SK-N-SH (cell line): ENCODE data around the gene CFAP91. TPM values are rescaled to one million over a fixed set of nuclear protein-coding genes. Genes with fewer than 3 reads are reported as not detected.

Source experiments
- CTCF ChIA-PET: fragments of 300-600, 350-600 bp; formaldehyde crosslinking; extraction: SDS; loops from one replicate; lab custom pipeline; 2021; lab: Yijun Ruan, JAX
- POLR2A ChIA-PET: fragments of 350-600 bp; sonication (Branson Sonifier 250); formaldehyde crosslinking; extraction: SDS; loops from one replicate; lab custom pipeline; 2020; ENCODE audit warnings: antibody characterized with exemption, inconsistent platforms; lab: Yijun Ruan, JAX
- DNase-seq: peaks from one replicate; pipeline ENCODE4 v3.0.0; 2012
- H2AFZ ChIP-seq: fragments of 200-600 bp; sonication (generic); 2 replicates; pipeline ENCODE4 v1.8.1; 2016; ENCODE audit warnings: antibody characterized with exemption, mild to moderate bottlenecking, low read depth
- H3F3A ChIP-seq: fragments of 200-600 bp; sonication (generic); replicated peaks from 2 replicates; pipeline ENCODE3; 2016; ENCODE audit warnings: antibody characterized with exemption, mild to moderate bottlenecking; ENCODE audit not compliant: insufficient read depth
- H3K27ac ChIP-seq, 2 experiments: fragments of 200-500 bp in 1 of 2; fragments of 200-600 bp in 1 of 2; sonication (Bioruptor generic) in 1 of 2; sonication (generic), shearing (Covaris generic) in 1 of 2; 2 replicates each; pipeline versions ENCODE4 v1.5.1 to v1.6.1; 2014 to 2016; ENCODE audit warnings: low read depth in 2 of 2, inconsistent platforms in 1 of 2, low read length in 1 of 2, mild to moderate bottlenecking in 1 of 2, mixed read lengths in 1 of 2
- H3K27me3 ChIP-seq: fragments of 200-600 bp; sonication (generic), shearing (Covaris generic); 2 replicates; pipeline ENCODE4 v1.6.1; 2016; ENCODE audit warnings: mixed run types; ENCODE audit not compliant: insufficient read depth
- H3K36me3 ChIP-seq, 2 experiments: fragments of 200-500 bp in 1 of 2; fragments of 200-600 bp in 1 of 2; sonication (Bioruptor generic) in 1 of 2; sonication (generic) in 1 of 2; replicated peaks in 1 of 2; 2 replicates each; pipeline versions ENCODE3 to v1.5.1; 2014 to 2016; ENCODE audit warnings: low read length in 1 of 2, mild to moderate bottlenecking in 1 of 2; ENCODE audit not compliant: insufficient read depth in 2 of 2, control insufficient read depth in 1 of 2
- H3K4me1 ChIP-seq, 2 experiments: fragments of 200-500 bp in 1 of 2; fragments of 200-600 bp in 1 of 2; sonication (Bioruptor generic) in 1 of 2; sonication (generic), shearing (Covaris generic) in 1 of 2; 2 replicates each; pipeline versions ENCODE4 v1.5.1 to v1.6.1; 2014 to 2016; ENCODE audit warnings: low read depth in 1 of 2, low read length in 1 of 2, mixed run types in 1 of 2; ENCODE audit not compliant: insufficient read depth in 2 of 2, control insufficient read depth in 1 of 2
- H3K4me2 ChIP-seq: fragments of 200-600 bp; sonication (generic), shearing (Covaris generic); 2 replicates; pipeline ENCODE4 v1.6.1; 2017; ENCODE audit warnings: mixed run types
- H3K4me3 ChIP-seq, 2 experiments: fragments of 200-500 bp in 1 of 2; fragments of 200-600 bp in 1 of 2; sonication (Bioruptor generic) in 1 of 2; sonication (generic), shearing (Covaris generic) in 1 of 2; 2 replicates each; pipeline versions ENCODE4 v1.5.1 to v1.8.1; 2014 to 2016; ENCODE audit warnings: low read depth in 2 of 2, inconsistent platforms in 1 of 2, low read length in 1 of 2, mild to moderate bottlenecking in 1 of 2, mixed read lengths in 1 of 2, moderate library complexity in 1 of 2
- H3K79me2 ChIP-seq: fragments of 200-600 bp; sonication (generic); 2 replicates; pipeline ENCODE4 v1.8.1; 2017; ENCODE audit warnings: mild to moderate bottlenecking; ENCODE audit not compliant: insufficient read depth
- H3K9ac ChIP-seq: fragments of 200-600 bp; sonication (generic); 2 replicates; pipeline ENCODE4 v1.6.1; 2017; ENCODE audit warnings: mixed run types
- H3K9me2 ChIP-seq: fragments of 200-600 bp; sonication (generic); 2 replicates; pipeline ENCODE4 v1.6.1; 2017; ENCODE audit warnings: mixed run types
- H3K9me3 ChIP-seq: fragments of 200-600 bp; sonication (generic); 2 replicates; pipeline ENCODE4 v1.6.1; 2017; ENCODE audit warnings: mixed run types, mild to moderate bottlenecking, moderate library complexity
- H4K20me1 ChIP-seq: fragments of 200-600 bp; sonication (generic); 2 replicates; pipeline ENCODE4 v1.6.1; 2017; ENCODE audit warnings: mild to moderate bottlenecking, mixed run types; ENCODE audit not compliant: insufficient read depth
- ELF1 ChIP-seq: IDR thresholded peaks from 2 replicates; pipeline ENCODE4 v1.4.0; 2012
- EZH2phosphoT487 ChIP-seq: fragments of 200-600 bp; sonication (generic); IDR thresholded peaks from 2 replicates; pipeline ENCODE4 v1.6.1; 2017; ENCODE audit warnings: low read depth, mixed run types, mild to moderate bottlenecking, antibody characterized with exemption, moderate library complexity, borderline replicate concordance
- FOXJ3 ChIP-seq: sonication (generic); formaldehyde crosslinking; IDR thresholded peaks from 2 replicates; pipeline ENCODE4 v1.5.1; 2020; ENCODE audit warnings: mild to moderate bottlenecking, missing genetic modification reagents
- FOXM1 ChIP-seq: IDR thresholded peaks from 2 replicates; pipeline ENCODE4 v1.4.0; 2012; ENCODE audit warnings: low read depth, mild to moderate bottlenecking
- GABPA ChIP-seq: IDR thresholded peaks from 2 replicates; pipeline ENCODE4 v1.4.0; 2012; ENCODE audit warnings: low read depth, mild to moderate bottlenecking
- MEF2A ChIP-seq: IDR thresholded peaks from 2 replicates; pipeline ENCODE4 v1.4.0; 2012; ENCODE audit warnings: low read depth, borderline replicate concordance
- NRF1 ChIP-seq: IDR thresholded peaks from 2 replicates; pipeline ENCODE4 v1.6.1; 2012; ENCODE audit warnings: low read depth, mild to moderate bottlenecking, low read length
- POLR2AphosphoS5 ChIP-seq: IDR thresholded peaks from 2 replicates; pipeline ENCODE4 v1.6.1; 2012; ENCODE audit warnings: low read depth, low read length
- SIN3A ChIP-seq: IDR thresholded peaks from 2 replicates; pipeline ENCODE4 v1.6.1; 2012; ENCODE audit warnings: low read depth, mild to moderate bottlenecking, low read length, moderate library complexity, borderline replicate concordance
- WGBS: methylation state at CpG from one replicate; pipeline ENCODE4 v1.1.6; 2017; ENCODE audit warnings: low lambda C conversion rate; 5-methylcytosine and 5-hydroxymethylcytosine counted together
- polyA plus RNA-seq, 3 experiments: library from polyadenylated mRNA; depleted of rRNA; stranded (reverse); fragments of >200 nt; gene quantifications; 2 replicates each; pipeline ENCODE4 v1.2.3, GENCODE V29; 2012
- TF ChIP-seq, protein P1 (sequence below): IDR thresholded peaks from 2 replicates; pipeline ENCODE4 v1.4.0; 2012; ENCODE audit warnings: low read depth
- TF ChIP-seq, protein P2 (sequence below): IDR thresholded peaks from 2 replicates; pipeline ENCODE4 v1.4.0; 2012; ENCODE audit warnings: low read depth, borderline replicate concordance

The CFAP91 gene
- polyA plus RNA-seq, 1 of the 3 experiments (the other 2 are of a cell fraction): 3.7 TPM

DNA sequence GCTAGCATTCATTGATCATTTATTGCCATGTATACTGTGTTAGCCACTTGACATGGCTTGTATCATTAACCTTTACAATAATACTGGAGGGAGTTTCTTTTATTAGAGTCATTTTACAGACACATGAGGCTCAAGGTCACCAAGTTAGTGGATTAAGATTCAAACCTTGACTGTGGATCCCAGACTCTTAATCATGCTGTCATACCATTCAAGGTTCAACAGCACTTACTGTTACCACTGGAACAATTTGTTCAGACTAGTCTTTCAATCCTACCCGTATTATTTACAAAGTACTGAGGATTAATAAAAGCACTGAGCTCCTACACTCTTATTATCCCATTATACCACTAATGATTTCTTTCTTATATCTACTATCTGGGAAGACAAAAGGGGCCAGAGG, 26.8 kb upstream of the CFAP91 start (continued):
- TF ChIP-seq FOXJ3 (no peak), MEF2A (no peak), POLR2AphosphoS5 (no peak), GABPA (no peak), EZH2phosphoT487 (no peak)
- TF ChIP-seq, protein P1, sequence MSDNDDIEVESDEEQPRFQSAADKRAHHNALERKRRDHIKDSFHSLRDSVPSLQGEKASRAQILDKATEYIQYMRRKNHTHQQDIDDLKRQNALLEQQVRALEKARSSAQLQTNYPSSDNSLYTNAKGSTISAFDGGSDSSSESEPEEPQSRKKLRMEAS: no peak
- TF ChIP-seq, protein P2, sequence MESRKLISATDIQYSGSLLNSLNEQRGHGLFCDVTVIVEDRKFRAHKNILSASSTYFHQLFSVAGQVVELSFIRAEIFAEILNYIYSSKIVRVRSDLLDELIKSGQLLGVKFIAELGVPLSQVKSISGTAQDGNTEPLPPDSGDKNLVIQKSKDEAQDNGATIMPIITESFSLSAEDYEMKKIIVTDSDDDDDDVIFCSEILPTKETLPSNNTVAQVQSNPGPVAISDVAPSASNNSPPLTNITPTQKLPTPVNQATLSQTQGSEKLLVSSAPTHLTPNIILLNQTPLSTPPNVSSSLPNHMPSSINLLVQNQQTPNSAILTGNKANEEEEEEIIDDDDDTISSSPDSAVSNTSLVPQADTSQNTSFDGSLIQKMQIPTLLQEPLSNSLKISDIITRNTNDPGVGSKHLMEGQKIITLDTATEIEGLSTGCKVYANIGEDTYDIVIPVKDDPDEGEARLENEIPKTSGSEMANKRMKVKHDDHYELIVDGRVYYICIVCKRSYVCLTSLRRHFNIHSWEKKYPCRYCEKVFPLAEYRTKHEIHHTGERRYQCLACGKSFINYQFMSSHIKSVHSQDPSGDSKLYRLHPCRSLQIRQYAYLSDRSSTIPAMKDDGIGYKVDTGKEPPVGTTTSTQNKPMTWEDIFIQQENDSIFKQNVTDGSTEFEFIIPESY: no peak

DNA sequence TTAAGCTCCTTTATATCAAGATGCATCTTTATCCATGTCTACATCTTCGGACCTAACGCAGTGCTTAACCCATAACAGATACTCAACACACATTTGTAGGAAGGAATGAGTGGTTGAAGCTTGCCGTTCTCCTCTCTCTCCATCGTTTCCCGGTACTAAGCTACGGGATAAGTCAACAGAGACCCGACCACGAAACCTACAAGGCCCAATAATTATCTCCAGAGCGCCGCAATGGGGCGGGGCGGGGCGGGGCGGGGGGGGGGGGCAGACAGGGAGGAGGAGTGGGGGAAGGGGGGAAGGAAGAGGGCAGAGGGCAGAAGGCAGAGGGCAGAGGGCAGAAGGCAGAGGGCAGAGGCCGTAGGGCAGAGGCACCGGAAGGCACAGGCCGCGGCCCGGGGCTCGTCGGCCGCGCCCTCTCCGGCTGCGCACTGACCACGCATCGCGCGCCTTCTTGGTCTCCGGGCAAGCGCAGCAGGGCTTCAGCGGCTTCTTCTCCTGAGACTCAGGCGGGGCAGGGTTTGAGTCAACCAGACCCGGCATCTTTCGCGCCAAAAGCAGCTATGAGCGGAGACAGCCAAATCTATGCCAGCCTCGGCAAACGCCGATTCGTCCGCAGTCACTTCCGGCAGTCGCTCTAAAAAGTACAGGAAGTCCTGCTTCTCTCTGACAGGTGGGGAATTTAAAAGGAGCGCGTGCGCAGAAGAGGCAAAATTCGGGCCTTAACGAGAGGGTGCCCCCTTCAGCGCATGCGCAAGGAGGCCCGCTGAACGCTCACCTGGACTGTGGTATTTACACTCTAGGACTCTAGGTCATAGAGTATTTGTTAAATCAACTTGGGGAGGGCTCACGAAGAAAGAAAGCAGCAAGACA, 25.8 kb upstream of the CFAP91 start, which contains the start of gene COX17:
COX17 (minus strand) TSS at position 636 of the 870 bp plus-strand sequence; CDS start at position 540, 96 bp downstream.
- peaks cover 6 to 11% of the 10 kb centered on the region in 2 experiments for H3K36me3 ChIP-seq
- peak; percentile 16; the same call in 1 of the 2 replicates for TF ChIP-seq ELF1
- TF ChIP-seq SIN3A: no peak
- TF ChIP-seq, protein P1: 0 out of 2 replicates have a peak, but pooled peaks have one; percentile 12
- no peak for TF ChIP-seq FOXM1
- TF ChIP-seq NRF1: peak; percentile 45; the same call in 1 of the 2 replicates
- peak; percentile 64 for TF ChIP-seq GABPA
- no peaks in the 10 kb centered on the region for H3K27me3 ChIP-seq
- peak within 1 kb of the TSS; percentile 66 for H2AFZ ChIP-seq
- H3K9me3 ChIP-seq: no peaks in the 10 kb centered on the region
- no peaks in the 10 kb centered on the region for H3K9me2 ChIP-seq
- no peaks in the 10 kb centered on the region for H4K20me1 ChIP-seq
- peak; percentile 62 for DNase-seq
- peak within 1 kb of the TSS; percentile 50 to 52 for H3K4me3 ChIP-seq
- H3K4me1 ChIP-seq: peaks cover 0 to 27% of the 10 kb centered on the region in 2 experiments; a peak in 2 of 4 replicates
- peaks cover 8% of the 10 kb centered on the region; the same call in 1 of the 2 replicates for H3K79me2 ChIP-seq
- peak within 1 kb of the TSS; percentile 37 for H3K9ac ChIP-seq
- H3F3A ChIP-seq: no peaks in the 10 kb centered on the region
- peak within 1 kb of the TSS; percentile 29 to 81 for H3K27ac ChIP-seq
- H3K4me2 ChIP-seq: peak within 1 kb of the TSS; percentile 53
- CTCF ChIA-PET: interaction anchor here (0.5 to 1.8 kb wide), 4 partner anchors 13 to 436 kb away, joined by 3 to 7 read pairs (median 3); no protein-coding TSS in a partner anchor
- WGBS: 59% methylated on average over 34 of the region's 54 CpGs
- POLR2A ChIA-PET: interaction anchor here (1.4 to 3.0 kb wide), 5 partner anchors 14 to 214 kb away, joined by 4 to 14 read pairs (median 4); partner anchors contain the start of genes POPDC2, TIMMDC1 and TMEM39A
